Muscle layer of duodenum (tissue), 2 donors: Measurements from ENCODE around the gene C11orf42.

ENCODE experiments used
- H3K27ac ChIP-seq: one replicate; pipeline ENCODE4 v1.7.0; 2013; ENCODE audit warnings: mild to moderate bottlenecking, low read length
- H3K27me3 ChIP-seq: one replicate; pipeline ENCODE4 v1.7.0; 2013; ENCODE audit warnings: low read depth, mild to moderate bottlenecking, control low read depth, low read length
- H3K36me3 ChIP-seq, 2 donors: one replicate each; pipeline ENCODE4 v1.7.0; 2013; ENCODE audit warnings: low read length in 2 of 2, control low read depth in 1 of 2, mild to moderate bottlenecking in 1 of 2; ENCODE audit not compliant: insufficient read depth in 2 of 2, control insufficient read depth in 1 of 2
- H3K4me1 ChIP-seq, 2 donors: one replicate each; pipeline ENCODE4 v1.7.0; 2013; ENCODE audit warnings: low read length in 2 of 2, mild to moderate bottlenecking in 2 of 2, control low read depth in 1 of 2, moderate library complexity in 1 of 2; ENCODE audit not compliant: insufficient read depth in 2 of 2, control insufficient read depth in 1 of 2
- H3K4me3 ChIP-seq, 2 donors: one replicate each; pipeline ENCODE4 v1.7.0; 2013; ENCODE audit warnings: low read length in 2 of 2, low read depth in 1 of 2, mild to moderate bottlenecking in 1 of 2
- H3K9me3 ChIP-seq, 2 donors: one replicate each; pipeline ENCODE4 v1.7.0; 2013; ENCODE audit warnings: low read length in 2 of 2, control low read depth in 1 of 2, mild to moderate bottlenecking in 1 of 2; ENCODE audit not compliant: control insufficient read depth in 1 of 2
- donor health status: healthy.

C11orf42 gene, protein sequence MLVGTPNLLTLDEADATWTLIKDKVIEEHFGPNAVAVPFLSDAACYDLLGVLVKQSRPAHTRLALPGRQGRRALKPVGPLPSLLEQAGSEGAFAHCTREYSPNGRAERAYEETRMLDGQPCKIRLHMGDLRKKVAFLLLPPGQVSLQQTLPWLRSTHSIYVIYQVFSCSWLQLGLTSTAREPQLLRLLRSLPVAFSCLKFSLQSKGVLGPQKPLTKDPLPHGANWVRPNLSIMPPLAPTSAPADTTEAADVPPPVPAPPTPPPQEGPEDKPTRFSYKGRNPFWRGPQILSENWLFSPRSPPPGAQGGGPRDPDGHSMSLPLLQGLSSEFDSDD

DNA sequence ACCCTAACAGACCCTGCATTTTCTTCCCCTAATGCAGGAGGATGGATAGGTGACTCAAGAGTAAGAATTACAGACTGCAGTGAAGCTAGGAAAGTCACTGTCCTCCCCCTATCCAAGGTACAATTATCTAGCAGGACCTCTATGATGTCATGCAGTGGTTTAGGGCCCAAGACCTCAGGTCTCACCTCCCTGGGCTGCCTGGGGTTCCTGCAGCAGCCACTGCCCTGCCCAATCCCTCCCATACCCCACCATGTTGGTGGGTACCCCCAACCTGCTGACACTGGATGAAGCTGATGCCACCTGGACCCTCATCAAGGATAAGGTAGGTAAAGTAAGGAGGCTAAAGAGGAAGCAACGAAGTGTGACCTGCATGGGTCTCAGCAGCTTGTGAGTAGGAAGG lies at the start of gene C11orf42:
Gene C11orf42, plus strand, starts transcription at position 192 of the 400 bp plus-strand sequence. Its CDS starts 59 bp downstream, at position 251.
- Histone ChIP-seq H3K4me1 (no peaks in the 10 kb centered on the region), H3K9me3 (no peaks in the 10 kb centered on the region), H3K4me3 (no peak within 1 kb of the TSS), H3K27ac (no peak within 1 kb of the TSS), H3K36me3 (peaks cover 9 to 18% of the 10 kb centered on the region in 2 donors), H3K27me3 (no peaks in the 10 kb centered on the region)

DNA sequence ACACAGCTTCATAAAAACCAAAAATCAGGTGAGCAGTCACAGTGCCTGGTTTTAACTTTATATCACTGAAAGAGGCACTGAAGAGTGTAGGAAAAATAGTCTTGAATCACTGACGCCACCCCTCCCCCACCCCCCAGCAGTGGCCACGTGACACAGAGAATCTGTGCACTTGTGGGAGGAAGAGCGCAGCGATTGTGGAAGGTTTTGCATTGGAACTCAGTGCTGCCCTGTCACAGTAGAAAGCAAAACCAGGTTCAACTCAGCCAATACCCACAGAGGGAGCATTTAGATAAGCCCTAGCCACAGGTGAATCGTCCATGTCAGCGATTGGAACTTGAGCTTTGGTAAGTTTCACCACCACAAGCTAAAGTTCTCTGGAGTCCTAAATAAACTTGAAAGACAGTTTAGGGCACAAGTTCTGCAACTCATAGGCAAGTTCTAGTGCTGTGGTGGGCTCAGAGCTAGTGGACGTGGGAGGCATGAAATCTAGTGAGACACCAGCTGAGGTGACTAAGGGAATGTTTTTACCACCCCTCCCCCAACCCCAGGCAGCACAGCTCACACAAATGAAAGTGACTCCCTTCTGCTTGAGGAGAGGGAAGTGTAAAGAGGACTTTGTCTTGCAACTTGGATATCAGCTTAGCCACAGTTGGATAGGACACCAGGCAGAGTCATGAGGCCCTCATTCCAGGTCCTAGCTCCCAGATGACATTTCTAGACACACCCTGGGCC lies 48.6 kb upstream of the C11orf42 start:
- H3K36me3 ChIP-seq: no peaks in the 10 kb centered on the region
- no peaks in the 10 kb centered on the region for H3K4me1 ChIP-seq
- no peak overlapping the region for H3K27ac ChIP-seq
- H3K9me3 ChIP-seq: no peaks in the 10 kb centered on the region
- H3K27me3 ChIP-seq: no peaks in the 10 kb centered on the region
- no peak overlapping the region for H3K4me3 ChIP-seq

DNA sequence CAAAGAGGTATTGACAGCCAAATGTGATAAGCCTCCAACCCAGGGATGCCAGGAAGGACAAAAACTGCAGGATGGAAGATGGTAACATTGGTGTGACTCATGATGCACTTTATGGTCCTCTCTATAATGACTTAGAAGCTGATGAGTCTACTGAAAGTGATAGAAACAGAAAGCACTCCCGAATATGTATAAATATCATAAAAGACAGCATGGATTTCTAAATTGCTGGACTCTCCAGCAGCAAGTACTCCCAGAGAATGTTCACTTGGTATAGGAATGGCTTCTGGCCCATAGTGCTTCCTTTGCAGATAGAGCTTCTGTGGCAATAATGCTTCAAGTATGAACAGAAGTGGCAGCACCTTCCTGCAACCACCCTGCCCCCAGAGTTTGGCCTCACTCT lies 35.1 kb upstream of the C11orf42 start, which contains the start of gene OR52B2:
Gene OR52B2, minus strand, starts transcription at position 101 of the 400 bp plus-strand sequence. Its CDS starts 0 bp downstream, at position 101.
- H3K4me1 ChIP-seq: no peaks in the 10 kb centered on the region
- no peaks in the 10 kb centered on the region for H3K9me3 ChIP-seq
- no peak within 1 kb of the TSS for H3K4me3 ChIP-seq
- no peaks in the 10 kb centered on the region for H3K36me3 ChIP-seq
- no peak within 1 kb of the TSS for H3K27ac ChIP-seq
- no peaks in the 10 kb centered on the region for H3K27me3 ChIP-seq

DNA sequence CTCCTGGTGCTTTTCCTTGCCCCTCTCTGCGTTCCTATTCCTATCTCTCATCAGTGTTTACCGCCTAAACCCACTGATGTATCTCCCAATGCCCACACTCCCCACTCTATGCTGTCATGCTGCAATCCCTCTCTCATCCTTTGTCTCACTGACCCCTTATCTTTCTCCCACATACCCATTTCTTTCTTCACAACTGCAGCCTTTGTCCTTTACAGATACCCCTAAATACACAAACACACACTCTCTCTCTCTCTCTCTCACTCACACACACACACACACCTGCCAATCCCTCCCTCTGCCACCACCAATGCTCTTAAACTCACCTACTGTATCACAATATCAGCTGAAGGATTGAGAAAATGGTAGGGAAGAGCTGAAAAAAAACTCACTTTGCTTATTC lies 29.9 kb upstream of the C11orf42 start:
- no peak overlapping the region for H3K27ac ChIP-seq
- no peaks in the 10 kb centered on the region for H3K36me3 ChIP-seq
- H3K9me3 ChIP-seq: no peaks in the 10 kb centered on the region
- H3K4me1 ChIP-seq: no peaks in the 10 kb centered on the region
- H3K27me3 ChIP-seq: no peaks in the 10 kb centered on the region
- H3K4me3 ChIP-seq: no peak overlapping the region

DNA sequence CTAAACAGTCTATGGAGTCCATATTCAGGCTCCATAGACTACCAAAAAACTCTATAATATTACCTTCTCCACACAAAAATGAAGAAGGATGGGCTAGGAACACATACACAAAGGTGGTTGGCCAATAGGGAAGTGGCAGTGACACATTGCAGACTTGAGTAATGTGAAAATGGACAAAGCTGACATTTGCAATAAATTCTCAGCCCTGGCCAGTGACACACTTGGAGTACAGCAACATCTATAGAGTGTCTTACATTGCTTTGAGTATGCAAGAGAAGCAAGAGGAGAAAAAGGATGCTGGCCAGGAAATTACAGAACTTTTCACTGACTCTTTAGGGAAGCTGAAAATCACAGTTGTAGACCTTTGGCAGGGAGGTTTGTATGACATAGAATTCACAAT lies 13.6 kb upstream of the C11orf42 start:
- Histone ChIP-seq H3K9me3 (no peaks in the 10 kb centered on the region), H3K4me1 (no peaks in the 10 kb centered on the region), H3K4me3 (no peak overlapping the region), H3K27me3 (no peaks in the 10 kb centered on the region), H3K27ac (no peak overlapping the region), H3K36me3 (no peaks in the 10 kb centered on the region)

DNA sequence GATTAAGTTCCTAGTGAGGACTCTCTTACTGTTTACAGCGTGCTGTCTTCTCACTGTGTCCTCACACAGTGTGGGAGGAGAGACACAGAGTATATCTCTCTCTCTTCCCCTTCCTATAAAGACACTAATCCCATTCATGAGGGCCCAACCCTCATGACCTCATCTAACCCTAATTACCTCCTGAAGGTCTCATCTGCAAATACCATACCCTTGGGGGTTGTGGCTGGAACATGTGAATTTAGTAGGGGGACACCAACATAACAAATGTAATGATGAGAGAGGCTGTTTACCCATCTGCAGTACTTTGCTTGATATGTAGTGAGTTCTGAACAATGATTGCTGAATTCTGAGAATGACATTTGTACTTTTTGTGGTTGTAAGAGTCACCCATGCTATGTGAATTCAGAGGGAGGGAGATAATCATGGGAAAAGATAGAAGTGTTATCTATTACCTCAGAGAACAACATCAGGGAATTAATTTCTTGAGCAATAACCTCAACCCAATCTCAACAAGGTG lies 11.2 kb upstream of the C11orf42 start:
- Histone ChIP-seq H3K9me3 (no peaks in the 10 kb centered on the region), H3K4me3 (no peak overlapping the region), H3K27ac (no peak overlapping the region), H3K27me3 (no peaks in the 10 kb centered on the region), H3K36me3 (no peaks in the 10 kb centered on the region), H3K4me1 (no peaks in the 10 kb centered on the region)

DNA sequence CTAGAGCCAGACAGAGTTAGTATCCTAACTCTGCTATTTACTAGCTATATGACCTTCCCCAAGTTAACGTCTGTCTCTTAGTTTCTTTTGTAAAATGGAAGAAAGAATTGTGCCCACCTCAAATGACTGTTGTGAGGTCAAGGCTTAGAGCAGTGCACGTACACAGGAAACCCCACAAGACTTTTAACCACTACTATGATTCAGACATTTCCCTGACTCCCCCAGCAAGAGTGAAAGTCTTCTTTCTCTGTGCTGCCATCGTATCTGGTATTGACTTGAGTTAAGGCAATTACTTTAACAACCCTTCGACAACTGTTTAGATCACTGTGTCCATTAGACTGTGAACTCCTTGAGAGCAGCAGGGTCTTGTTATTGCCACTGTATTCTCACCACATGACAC lies 9.0 kb upstream of the C11orf42 start:
- no peak overlapping the region for H3K27ac ChIP-seq
- H3K9me3 ChIP-seq: no peaks in the 10 kb centered on the region

DNA sequence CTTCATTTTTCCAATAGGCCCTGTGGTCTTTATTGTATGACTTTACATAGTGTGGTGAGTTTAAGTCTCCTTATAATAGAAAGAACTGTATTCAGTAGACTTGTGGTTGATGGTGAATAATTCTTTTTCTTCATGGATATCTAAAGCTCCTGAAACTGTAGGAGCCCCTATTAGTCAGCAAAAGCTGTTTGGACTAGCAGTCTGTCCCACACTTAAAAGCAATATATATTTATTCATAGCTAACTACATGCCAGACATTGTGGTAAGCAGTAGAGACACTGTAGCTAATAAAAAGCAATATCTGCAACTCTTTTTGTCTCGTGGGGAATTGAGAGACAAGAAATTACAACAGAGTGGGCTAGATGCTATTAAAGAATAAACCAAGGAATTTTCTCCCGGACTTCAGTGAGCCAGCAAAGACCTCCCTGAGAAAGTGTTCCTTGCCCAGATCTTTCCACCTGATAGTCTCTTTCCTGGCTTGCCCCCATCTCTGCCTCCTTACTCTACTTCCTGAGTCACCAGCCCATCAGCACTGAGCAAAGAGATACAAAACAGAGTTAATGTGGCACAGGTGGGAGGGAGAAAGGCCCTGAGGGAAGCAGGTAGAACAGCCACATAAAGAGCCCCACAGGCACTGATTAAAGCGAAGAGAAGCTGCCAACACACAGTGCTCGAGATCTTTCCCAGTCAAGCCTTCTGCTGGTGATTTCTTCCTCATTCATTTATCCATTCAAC lies 7.7 kb upstream of the C11orf42 start:
- H3K36me3 ChIP-seq: no peaks in the 10 kb centered on the region
- H3K9me3 ChIP-seq: no peaks in the 10 kb centered on the region

More for the DNA sequence above, 9.0 kb upstream of the C11orf42 start:
- no peaks in the 10 kb centered on the region for H3K36me3 ChIP-seq
- no peaks in the 10 kb centered on the region for H3K27me3 ChIP-seq
- no peaks in the 10 kb centered on the region for H3K4me1 ChIP-seq
- no peak overlapping the region for H3K4me3 ChIP-seq

DNA sequence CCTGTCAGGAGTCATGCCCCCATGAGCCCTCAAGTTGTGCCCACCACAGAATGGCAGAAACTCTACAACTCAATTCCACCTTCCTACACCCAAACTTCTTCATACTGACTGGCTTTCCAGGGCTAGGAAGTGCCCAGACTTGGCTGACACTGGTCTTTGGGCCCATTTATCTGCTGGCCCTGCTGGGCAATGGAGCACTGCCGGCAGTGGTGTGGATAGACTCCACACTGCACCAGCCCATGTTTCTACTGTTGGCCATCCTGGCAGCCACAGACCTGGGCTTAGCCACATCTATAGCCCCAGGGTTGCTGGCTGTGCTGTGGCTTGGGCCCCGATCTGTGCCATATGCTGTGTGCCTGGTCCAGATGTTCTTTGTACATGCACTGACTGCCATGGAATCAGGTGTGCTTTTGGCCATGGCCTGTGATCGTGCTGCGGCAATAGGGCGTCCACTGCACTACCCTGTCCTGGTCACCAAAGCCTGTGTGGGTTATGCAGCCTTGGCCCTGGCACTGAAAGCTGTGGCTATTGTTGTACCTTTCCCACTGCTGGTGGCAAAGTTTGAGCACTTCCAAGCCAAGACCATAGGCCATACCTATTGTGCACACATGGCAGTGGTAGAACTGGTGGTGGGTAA lies 6.1 kb upstream of the C11orf42 start, which contains the start of gene OR52W1:
Gene OR52W1, plus strand, starts transcription at position 51 of the 637 bp plus-strand sequence. Its CDS starts 0 bp downstream, at position 51.
- no peaks in the 10 kb centered on the region for H3K27me3 ChIP-seq
- no peaks in the 10 kb centered on the region for H3K36me3 ChIP-seq
- H3K27ac ChIP-seq: no peak within 1 kb of the TSS
- no peaks in the 10 kb centered on the region for H3K4me1 ChIP-seq
- no peaks in the 10 kb centered on the region for H3K9me3 ChIP-seq
- no peak within 1 kb of the TSS for H3K4me3 ChIP-seq

More for the DNA sequence above, 7.7 kb upstream of the C11orf42 start:
- Histone ChIP-seq H3K27ac (no peak overlapping the region), H3K4me1 (no peaks in the 10 kb centered on the region), H3K4me3 (no peak overlapping the region), H3K27me3 (no peaks in the 10 kb centered on the region)

DNA sequence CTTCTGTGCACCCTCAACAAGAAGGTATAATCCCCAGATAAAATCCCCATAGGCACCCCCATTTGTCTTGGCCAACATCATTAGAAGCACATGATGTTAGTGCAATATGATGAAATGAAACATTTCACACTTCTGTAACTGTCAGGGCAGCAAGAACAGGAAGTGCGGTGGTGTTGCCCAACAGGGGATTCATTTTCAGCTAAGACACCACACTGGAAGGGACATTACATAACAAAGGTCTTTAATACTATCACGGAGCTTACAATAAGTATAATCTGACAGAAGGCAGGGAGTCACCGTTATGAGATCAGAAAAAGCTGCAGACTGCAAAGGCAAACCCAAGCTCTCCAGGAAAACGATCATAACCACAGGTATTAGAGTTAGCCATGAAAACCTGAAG lies 4.4 kb upstream of the C11orf42 start:
- no peaks in the 10 kb centered on the region for H3K4me1 ChIP-seq
- no peak overlapping the region for H3K27ac ChIP-seq
- H3K9me3 ChIP-seq: no peaks in the 10 kb centered on the region
- H3K27me3 ChIP-seq: no peaks in the 10 kb centered on the region
- no peak overlapping the region for H3K4me3 ChIP-seq
- peaks cover 0 to 6% of the 10 kb centered on the region in 2 donors for H3K36me3 ChIP-seq
